GM12801 (cell line): Measurements from ENCODE around the gene APAF1.

ENCODE experiments used
- TF ChIP-seq, protein P1 (sequence below): IDR thresholded peaks from one replicate; pipeline ENCODE4 v1.5.1; 2011; ENCODE audit warnings: control low read depth; ENCODE audit not compliant: insufficient read length; ENCODE audit errors: extremely low read depth

APAF1 gene

DNA sequence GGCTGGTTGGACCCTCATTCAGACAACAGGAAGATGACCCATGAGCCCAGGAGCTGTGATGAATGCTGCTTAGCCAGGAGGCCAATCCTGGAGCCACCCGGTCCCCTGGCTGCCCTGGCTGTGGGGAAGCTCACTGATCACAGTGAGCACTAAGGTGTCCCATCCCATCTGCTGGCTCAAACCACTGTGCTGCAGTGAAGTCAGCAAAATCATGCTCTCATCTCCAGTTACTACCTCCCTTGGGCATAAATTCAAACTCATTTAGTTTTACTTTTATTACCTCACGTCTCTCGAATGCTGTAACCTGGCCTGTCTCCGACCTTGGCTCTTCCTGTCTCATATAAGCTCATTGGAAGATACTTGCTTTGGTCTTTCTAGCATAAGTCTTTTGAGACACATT lies 112.4 kb downstream of the APAF1 start:
- TF ChIP-seq, protein P1, sequence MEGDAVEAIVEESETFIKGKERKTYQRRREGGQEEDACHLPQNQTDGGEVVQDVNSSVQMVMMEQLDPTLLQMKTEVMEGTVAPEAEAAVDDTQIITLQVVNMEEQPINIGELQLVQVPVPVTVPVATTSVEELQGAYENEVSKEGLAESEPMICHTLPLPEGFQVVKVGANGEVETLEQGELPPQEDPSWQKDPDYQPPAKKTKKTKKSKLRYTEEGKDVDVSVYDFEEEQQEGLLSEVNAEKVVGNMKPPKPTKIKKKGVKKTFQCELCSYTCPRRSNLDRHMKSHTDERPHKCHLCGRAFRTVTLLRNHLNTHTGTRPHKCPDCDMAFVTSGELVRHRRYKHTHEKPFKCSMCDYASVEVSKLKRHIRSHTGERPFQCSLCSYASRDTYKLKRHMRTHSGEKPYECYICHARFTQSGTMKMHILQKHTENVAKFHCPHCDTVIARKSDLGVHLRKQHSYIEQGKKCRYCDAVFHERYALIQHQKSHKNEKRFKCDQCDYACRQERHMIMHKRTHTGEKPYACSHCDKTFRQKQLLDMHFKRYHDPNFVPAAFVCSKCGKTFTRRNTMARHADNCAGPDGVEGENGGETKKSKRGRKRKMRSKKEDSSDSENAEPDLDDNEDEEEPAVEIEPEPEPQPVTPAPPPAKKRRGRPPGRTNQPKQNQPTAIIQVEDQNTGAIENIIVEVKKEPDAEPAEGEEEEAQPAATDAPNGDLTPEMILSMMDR: no peak

DNA sequence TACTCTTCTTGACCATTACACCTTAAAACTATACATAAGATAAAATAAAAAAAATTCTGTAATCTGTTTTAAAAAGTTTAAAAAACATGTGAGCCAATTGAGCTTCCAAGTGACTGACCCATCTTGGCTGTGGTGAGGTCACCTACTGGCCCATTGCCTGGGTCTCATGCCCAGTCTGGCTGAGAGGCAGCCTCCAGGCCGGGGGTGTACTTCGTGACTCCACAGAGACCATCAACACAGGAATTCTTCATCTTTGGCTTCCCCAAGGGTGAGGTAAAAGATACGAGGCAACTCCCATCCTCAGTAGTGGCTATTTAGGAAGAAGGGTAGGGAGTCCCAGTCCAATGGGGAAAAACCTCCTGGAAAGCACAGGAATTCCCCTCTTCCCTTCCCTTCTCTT lies 113.2 kb downstream of the APAF1 start:
- TF ChIP-seq, protein P1: no peak

DNA sequence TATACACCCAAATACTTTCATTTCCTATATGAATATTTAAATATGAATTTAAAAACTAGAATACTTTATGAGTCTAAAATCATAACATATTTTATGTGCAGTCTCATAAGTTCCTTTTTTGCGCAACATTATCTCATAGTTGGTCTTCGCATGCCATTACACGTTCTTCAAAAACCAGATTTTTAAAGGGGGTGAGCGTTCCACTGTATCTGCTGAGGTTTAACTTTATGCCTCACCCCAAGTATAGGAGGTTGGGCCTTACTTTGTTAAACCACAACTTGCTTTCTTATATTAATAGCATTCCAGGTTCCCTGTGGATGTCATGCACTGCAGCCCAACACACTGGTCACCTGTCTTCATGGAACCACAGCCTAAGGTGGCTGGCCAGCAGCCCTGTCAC lies 118.6 kb downstream of the APAF1 start:
- TF ChIP-seq, protein P1: no peak

DNA sequence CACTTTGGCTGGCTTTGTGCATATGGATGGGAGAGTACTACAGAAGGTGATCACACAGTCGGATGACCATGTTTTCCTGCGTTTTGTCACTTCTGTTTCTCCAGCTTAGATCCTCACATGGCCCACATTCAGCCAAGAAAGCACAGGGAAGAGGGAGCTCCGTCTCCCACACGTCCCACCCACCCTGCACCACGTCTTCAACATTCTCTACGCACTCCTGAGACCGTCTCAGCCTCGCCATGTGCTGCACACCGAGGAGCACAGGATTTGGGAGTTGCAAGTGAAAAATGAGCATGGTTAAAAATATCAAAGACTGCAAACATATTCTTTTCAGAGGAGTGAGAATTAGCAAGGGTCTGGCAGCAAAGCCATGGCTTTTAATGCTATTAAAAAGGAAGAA lies 122.2 kb downstream of the APAF1 start:
- TF ChIP-seq, protein P1: no peak

DNA sequence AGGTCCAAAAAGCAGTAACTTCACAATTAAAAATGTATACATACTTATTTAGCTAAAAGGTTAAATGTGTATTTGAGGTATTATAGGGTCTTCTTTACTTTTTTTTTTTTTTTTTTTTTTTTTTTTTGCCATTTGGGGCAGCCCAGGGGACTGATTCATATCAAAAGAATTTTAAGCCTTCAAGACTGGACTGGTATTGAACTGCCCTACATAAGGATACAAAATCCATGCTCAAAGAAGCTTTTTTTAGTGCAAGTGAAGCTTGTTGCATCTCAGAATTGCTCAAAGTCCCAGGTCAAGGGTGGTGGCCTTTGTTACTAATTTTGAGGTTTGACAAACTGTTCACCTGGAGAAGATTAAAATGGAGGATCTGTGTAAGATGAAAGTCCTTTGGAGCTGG lies 124.0 kb downstream of the APAF1 start:
- TF ChIP-seq, protein P1: no peak

DNA sequence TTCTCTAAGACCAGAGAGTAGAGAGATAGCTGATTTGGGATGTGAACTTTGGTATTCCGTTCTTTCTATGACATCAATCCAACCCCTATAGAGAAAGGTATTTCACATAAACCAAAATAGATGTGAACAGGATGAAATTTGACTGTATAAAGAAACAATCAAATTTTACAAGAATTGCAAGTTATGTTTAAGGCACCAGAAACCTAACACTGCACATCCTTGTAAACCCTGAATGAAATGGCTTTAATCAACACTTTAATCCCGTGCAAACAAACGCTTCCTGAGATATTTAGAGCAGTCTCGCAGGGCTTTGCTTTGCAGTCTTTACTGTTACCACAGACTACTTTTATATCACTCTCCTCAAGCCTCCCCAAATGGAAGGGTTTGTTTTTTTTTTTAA lies 125.1 kb downstream of the APAF1 start:
- TF ChIP-seq, protein P1: no peak

DNA sequence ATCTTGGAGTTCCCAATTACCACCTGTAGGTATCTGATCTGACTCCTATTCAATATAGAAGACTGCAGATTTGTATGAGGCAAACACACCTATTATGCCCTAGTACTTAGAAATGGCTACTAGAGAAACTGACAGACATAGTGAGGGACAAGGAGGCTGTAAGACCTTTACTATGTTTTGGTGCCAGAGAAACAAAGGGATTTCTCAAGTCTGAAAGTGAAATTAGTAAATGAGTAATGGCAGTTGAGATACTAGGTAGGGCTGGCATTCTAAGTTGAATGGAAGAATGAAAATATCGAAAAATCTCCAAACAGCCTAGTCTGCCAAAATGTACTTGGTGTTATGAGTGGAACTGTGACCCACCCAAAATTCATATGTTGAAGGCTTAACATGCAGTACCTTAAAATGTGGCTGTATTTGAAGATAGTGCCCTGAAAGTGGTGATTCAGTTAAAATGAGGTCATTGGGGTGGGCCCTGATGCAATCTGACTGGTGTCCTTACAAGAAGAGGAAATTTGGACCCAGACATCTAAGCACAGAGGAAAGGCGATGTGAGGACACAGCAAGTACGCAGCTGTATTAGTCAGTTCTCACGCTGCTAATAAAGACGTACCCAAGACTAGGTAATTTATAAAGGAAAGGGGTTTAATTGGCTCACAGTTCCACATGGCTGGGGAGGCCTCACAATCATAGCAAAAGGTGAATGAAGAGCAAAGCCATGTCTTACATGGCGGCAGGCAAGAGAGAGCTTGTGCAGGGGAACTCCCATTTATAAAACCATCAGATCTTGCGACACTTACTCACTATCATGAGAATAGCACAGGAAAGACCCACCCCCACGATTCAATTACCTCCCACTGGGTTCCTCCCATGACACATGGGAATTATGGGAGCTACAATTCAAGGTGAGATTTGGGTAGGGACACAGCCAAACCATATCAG lies 127.0 kb downstream of the APAF1 start:
- TF ChIP-seq, protein P1: no peak
